Measurements from ENCODE around the gene NDUFAF3.
A peak's percentile ranks its signal among the peaks of the same experiment; 100 is the strongest.
"Not testable (repeated sequence)": the region's sequence is repeated elsewhere in the genome, so short reads cannot be mapped to it uniquely, and the experiment has no call there.

The NDUFAF3 gene

DNA sequence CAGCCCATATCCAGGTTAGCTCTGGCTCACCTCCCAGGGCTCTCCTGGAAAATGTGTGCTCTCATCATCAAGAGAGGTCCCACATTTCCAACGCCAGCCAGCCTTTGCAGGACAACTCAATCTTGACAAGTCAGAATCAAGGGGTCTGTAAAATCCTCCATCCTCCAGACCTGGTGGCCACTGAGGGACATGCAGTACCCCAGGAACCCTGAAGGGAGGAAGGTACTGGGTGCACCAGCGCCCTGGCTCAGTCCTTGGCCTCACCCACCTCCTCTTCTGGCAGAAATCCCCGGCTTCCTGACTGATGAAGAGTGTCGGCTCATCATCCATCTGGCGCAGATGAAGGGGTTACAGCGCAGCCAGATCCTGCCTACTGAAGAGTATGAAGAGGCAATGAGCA lies 20.8 kb upstream of the NDUFAF3 start:
- no peak for DNase-seq

DNA sequence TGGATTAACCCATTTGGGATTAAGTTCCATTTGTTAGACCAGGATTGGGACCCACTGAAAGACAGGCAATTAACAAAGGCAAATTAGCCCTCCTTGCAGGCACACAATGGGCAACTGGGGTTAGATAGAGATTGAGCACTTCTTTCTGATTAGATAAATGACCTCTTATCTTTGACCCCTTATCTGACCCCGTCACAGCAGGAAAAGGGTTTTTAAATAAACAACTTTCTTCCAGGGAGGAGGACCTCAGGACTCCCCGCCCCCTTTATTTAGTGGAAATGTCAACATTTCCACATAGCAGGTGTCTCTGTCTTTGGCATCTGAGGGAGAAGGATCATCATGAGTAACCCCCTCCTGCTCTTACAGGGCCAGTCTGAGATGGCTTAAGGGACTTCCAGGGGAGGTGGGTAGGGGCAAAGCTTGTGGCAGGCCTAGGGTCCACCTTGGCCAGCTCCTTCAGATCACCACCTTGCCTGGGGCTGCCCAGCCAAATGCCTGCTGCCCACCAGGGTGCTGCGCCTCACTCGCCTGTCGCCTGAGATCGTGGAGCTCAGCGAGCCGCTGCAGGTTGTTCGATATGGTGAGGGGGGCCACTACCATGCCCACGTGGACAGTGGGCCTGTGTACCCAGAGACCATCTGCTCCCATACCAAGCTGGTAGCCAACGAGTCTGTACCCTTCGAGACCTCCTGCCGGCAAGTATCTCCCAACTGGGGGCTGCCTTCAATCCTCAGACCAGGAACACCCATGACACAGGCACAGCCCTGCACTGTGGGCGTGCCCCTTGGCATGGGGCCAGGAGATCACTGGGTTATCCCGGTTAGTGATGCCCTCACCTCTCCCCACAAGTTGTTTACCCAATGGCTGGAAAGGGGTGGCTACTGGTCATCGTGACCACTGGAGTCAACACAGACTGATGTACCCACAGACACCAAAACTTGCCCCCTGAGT lies 17.3 kb upstream of the NDUFAF3 start:
- DNase-seq, result no peak

- no peak for DNase-seq
Measured at GRCh38 chr3:49005303-49005680, 16.6 kb upstream of the NDUFAF3 start.

DNA sequence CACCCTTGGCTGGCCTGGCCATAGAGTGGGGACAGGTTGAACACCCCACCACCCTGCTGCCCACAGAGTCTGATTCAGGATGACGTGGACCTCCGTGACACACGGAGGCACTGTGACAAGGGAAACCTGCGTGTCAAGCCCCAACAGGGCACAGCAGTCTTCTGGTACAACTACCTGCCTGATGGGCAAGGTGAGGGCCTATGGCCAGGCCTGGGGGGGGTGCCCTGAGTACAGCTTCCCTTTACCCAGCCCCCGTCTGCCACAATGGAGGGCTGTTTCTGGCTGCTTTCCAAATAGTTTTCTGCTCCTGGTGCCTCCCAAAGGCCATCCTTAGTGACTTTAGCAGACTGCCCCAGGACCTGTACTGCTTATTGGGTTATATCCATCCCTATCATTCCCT lies 15.9 kb upstream of the NDUFAF3 start:
- no peak for DNase-seq

- no peak for DNase-seq
Measured at GRCh38 chr3:49006408-49007067, 15.4 kb upstream of the NDUFAF3 start.

GRCh38 chr3:49007068-49007770 lies 14.7 kb upstream of the NDUFAF3 start, which contains the start of gene WDR6:
WDR6 (plus strand) TSS chr3:49007391; CDS start chr3:49007432, 41 bp downstream.
- DNase-seq, result peak; percentile 88

DNA sequence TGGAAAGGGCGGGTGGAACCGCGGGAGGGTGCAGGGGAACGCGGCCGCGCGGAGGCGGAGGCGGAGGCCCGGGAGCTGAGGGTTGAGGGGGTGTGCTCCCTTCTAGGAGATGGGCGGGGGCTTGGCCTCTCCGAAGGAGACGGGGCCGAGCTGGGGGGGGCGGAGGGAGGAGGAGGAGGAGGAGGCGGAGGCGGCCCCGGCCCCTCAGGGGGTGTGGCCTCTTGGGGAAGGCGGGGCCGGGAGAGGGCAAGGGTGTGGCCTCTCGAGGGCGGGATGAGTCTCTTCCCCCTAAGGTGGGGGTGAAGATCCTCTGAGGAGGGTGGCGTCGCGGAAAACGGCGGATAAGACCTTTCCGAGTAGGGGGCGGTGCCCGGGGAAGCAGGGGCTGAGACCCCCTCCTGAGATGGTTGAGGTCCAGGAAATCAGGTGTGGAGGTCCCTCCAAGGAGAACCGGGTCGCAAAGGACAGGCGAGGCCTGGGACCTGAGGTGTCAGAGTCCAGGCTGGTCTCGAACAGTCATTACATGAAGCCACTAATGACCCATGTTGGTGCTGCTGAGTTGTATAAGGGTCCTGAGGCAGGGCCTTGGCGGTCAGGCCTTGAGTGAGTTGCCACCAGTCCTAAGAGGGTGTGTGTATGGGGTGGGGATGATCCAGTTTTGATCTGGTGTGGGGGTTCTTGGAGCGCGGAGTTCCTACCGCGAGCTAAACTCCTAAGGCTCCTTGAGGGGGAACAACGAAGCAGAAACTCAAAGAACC lies 14.0 kb upstream of the NDUFAF3 start:
- DNase-seq, result peak; percentile 54

DNA sequence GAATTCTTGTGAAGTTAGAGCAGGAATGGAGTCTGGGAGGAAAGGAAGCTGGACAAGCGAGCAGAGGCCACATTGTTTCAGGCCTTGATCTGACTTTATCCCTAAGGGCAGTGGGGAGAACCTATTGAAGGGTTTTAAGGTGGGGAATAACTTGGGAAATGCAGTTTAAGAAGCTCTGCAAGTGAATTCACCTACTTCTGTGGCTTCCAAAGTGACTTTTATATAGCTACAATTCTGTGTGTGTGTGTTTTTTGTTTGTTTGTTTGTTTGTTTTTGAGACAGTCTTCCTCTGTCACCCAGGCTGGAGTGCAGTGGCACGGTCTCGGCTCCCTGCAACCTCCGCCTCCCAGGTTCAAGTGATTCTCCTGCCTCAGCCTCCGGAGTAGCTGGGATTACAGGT lies 13.3 kb upstream of the NDUFAF3 start:
- not testable (repeated sequence) for DNase-seq

DNA sequence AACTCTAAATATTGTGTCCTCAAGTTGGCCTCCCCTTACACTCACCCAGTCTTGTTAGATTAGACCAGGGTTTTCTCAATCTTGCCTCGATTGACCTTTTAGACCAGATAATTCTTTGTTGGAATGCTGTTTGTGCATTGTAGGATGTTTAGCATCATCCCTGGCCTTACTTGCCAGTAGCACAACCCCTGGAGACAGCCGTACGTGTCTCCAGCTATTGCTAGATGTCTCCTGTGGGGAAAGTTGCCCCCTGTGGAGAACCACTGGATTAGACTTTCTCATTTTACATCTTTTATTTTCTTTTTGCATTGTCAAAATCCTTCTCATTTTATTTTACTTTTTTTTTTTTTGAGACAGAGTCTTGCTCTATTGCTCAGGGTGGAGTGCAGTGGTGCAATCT lies 12.5 kb upstream of the NDUFAF3 start:
- DNase-seq, result no peak

DNA sequence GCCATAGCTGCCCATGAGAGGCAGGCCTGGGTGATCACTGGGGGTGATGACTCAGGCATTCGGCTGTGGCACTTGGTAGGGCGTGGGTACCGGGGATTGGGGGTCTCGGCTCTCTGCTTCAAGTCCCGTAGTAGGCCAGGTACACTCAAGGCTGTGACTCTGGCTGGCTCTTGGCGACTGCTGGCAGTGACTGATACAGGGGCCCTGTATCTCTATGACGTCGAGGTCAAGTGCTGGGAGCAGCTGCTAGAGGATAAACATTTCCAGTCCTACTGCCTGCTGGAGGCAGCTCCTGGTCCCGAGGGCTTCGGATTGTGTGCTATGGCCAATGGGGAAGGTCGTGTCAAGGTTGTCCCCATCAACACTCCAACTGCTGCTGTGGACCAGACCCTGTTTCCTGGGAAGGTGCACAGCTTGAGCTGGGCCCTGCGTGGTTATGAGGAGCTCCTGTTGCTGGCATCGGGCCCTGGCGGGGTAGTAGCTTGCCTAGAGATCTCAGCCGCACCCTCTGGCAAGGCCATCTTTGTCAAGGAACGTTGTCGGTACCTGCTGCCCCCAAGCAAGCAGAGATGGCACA lies 9.4 kb upstream of the NDUFAF3 start:
- DNase-seq, result no peak

GRCh38 chr3:49013113-49013737 lies 8.7 kb upstream of the NDUFAF3 start:
- DNase-seq, result no peak

DNA sequence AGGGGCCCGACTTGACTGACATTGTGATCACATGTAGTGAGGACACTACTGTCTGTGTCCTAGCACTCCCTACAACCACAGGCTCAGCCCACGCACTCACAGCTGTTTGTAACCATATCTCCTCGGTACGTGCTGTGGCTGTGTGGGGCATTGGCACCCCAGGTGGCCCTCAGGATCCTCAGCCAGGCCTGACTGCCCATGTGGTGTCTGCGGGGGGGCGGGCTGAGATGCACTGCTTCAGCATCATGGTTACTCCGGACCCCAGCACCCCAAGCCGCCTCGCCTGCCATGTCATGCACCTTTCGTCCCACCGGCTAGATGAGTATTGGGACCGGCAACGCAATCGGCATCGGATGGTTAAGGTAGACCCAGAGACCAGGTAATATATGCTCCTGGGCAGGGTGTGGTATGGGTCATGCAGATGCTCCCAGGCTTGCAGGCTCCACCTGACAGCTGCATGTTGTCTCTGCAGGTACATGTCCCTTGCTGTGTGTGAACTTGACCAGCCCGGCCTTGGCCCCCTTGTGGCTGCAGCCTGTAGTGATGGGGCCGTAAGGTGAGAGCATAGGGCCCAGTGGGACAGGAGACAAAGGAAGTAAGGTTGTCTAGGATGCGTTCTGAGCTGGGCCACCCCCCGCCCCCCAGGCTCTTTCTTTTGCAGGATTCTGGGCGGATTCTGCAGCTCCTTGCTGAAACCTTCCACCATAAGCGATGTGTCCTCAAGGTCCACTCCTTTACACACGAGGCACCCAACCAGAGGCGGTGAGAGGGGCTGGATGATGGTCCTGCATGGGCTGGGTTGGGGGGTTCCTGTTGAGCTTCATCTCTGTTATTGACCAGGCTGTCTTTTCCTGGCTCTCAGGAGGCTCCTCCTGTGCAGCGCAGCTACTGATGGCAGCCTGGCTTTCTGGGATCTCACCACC lies 7.9 kb upstream of the NDUFAF3 start:
- DNase-seq, result no peak

GRCh38 chr3:49015072-49015471 lies 6.8 kb upstream of the NDUFAF3 start:
- no peak for DNase-seq

- DNase-seq, result no peak
Measured at GRCh38 chr3:49015765-49016164, 6.2 kb upstream of the NDUFAF3 start.

DNA sequence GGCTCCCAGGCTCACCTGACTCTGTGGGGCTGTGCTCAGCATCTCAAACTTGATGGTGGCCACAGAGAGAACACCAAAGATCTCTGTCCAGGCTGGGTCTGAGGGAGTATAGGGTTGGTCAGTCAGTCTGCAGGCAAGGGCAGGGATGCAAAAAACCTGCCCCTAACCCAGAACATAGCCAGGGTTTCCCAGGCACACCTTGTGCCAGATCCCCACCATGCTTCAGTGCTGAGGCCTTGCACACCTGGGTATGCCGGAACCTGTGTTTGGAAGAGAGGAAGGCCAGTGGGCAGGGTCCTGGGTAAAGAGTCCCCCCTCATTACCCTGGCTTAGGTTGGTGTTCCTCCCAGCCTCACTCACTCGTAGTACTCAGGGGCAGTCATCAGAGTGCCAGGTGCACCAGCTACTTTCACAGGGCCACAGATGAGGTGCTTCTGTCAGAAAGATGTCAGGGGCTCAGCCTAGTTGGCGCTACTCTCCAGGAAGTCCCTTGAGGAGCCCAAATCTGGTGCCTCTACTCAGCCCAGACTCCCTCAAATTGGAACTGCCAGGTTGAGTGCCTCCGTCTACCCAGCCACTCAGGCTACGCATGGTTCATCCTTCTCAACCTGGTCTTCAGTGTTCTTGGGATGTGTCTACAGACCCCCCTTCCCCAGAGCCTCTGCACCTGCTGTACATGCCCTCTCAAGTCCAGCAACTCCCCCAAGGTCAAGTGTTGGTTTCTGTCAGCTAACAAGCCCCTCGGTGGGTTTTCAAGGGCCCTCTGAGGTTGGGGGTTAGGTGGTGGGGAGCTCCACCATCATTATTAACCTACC lies 5.3 kb upstream of the NDUFAF3 start:
- DNase-seq, result no peak

GRCh38 chr3:49017229-49017970 lies 4.5 kb upstream of the NDUFAF3 start:
- no peak for DNase-seq

DNA sequence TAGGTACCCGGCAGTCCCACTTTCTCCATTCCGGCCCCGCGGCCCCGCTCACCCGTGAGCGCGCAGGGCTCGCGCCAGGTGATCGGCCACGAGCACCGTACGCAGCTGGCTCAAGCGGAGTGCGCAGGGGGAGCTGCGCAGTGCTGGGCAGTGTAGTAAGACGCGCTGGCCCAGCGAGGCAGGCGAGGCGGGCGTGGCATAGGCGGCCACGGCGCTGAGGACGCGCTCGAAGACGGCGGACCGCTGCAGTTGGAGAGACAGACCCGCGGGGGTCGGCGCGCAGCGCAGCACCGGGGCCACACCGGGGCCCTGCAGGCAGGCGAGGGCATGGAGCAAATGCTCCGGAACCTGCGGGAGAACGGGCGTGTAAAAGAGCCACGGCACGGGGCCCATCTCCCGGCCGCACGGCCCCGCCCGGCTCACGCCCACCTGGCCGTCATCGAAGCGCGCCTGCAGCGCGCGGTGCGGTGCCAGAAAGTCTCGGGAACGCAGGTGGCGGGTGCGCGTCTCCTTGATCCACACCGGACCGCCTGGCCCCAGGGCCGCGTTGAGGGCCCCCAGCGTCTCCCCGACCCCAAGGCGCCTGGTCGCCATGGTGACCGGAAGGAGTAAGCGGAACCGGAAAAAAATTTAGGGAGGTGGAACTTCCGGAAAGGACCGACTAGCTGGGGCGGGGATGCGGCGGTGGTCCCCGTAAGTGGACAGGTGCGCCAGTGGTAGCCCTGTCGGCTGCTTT lies 3.8 kb upstream of the NDUFAF3 start, which contains the start of gene DALRD3:
TSS of gene DALRD3 (minus strand) at position 610 of the 736 bp plus-strand sequence. CDS start at position 594, 16 bp downstream.
- DNase-seq, result peak; percentile 58

- DNase-seq, result no peak
Measured at GRCh38 chr3:49018707-49019006, 3.3 kb upstream of the NDUFAF3 start.

Data from NCI-H774 (cell line).